Nephron (organoid): ENCODE measurements around the gene GAREM1.

ENCODE experiments used
- H3K27ac Mint-ChIP-seq, 3 experiments: 2 replicates each; pipeline ENCODE4 v1.8.0; 2020; ENCODE audit warnings: mixed read lengths in 3 of 3, mild to moderate bottlenecking in 2 of 3, moderate library complexity in 1 of 3
- H3K27me3 Mint-ChIP-seq: 2 replicates; pipeline ENCODE4 v1.8.0; 2021; ENCODE audit warnings: low read depth, mild to moderate bottlenecking, moderate library complexity, mixed read lengths
- H3K36me3 Mint-ChIP-seq: 2 replicates; pipeline ENCODE4 v1.8.0; 2020; ENCODE audit warnings: low read depth, mixed read lengths
- H3K4me1 Mint-ChIP-seq: 2 replicates; pipeline ENCODE4 v1.8.0; 2020; ENCODE audit warnings: mixed read lengths
- H3K4me3 Mint-ChIP-seq, 3 experiments: 2 replicates each; pipeline ENCODE4 v1.8.0; 2020; ENCODE audit warnings: mild to moderate bottlenecking in 3 of 3, mixed read lengths in 3 of 3, moderate library complexity in 2 of 3
- H3K9me3 Mint-ChIP-seq: 2 replicates; pipeline ENCODE4 v1.8.0; 2020; ENCODE audit warnings: mixed read lengths
- CTCF ChIP-seq, 3 experiments: fragments of 200-600 bp; sonication (generic); IDR thresholded peaks; one replicate each; pipeline ENCODE4 v1.5.0; 2021; ENCODE audit warnings: antibody characterized with exemption in 3 of 3; ENCODE audit not compliant: unreplicated experiment in 3 of 3

The GAREM1 gene

DNA sequence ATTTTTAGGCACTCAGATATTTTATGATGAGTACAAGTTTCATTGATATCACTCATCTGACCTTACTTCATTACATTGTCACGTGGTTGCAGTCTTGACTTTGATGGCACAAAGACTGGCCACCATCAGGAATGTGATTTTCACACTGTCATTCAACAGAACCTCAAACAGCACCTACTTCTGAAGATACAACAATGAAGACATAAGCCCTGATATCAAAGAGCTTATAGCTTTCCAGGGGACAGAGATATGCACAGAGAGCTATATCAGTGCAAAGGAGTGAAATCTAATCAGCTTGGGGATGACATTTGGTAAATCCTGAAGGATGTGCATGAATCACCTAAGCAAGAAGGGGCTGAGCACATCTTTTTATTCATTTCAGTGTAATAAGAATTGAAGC, 208.6 kb downstream of the GAREM1 start:
- no peak for TF ChIP-seq CTCF (IDR thresholded peaks at IDR 0.05; ENCODE audit: unreplicated experiment in 3 of 3)
- Mint-ChIP-seq H3K27ac (no peak overlapping the region), H3K4me1 (no peaks in the 10 kb centered on the region), H3K36me3 (no peaks in the 10 kb centered on the region), H3K4me3 (no peak overlapping the region), H3K27me3 (no peaks in the 10 kb centered on the region), H3K9me3 (no peaks in the 10 kb centered on the region)

DNA sequence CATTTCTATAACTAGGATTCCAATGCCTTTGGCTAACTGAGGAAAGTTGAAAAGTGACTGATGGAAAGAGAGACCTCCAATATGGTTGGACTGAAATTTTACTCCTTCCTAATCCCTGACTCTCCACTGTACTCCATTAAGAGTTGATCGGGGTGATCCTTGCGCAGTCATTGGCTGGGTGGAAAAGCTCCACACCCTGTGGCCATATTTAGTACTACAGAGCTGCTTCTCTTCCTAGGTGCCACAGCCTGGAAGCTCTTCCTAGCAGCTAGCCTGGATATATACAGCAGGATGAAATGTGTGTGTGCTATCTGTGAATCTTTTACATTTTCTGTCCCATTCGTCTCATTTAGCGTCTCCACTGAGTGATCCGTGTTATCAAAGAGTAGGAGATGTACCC, 209.7 kb downstream of the GAREM1 start:
- Mint-ChIP-seq H3K27ac (no peak overlapping the region), H3K9me3 (no peaks in the 10 kb centered on the region), H3K4me1 (no peaks in the 10 kb centered on the region), H3K27me3 (no peaks in the 10 kb centered on the region), H3K36me3 (no peaks in the 10 kb centered on the region), H3K4me3 (no peak overlapping the region)
- TF ChIP-seq CTCF (IDR thresholded peaks at IDR 0.05; ENCODE audit: unreplicated experiment in 3 of 3) = peak in 1 of 3 experiments; percentile 12

GRCh38 chr18:32259553-32259952, 211.1 kb downstream of the GAREM1 start:
- Mint-ChIP-seq H3K4me1 (no peaks in the 10 kb centered on the region), H3K4me3 (no peak overlapping the region), H3K27me3 (no peaks in the 10 kb centered on the region), H3K9me3 (no peaks in the 10 kb centered on the region), H3K36me3 (no peaks in the 10 kb centered on the region), H3K27ac (no peak overlapping the region)
- TF ChIP-seq CTCF (IDR thresholded peaks at IDR 0.05; ENCODE audit: unreplicated experiment in 3 of 3) = no peak

GRCh38 chr18:32258558-32259204, 212.0 kb downstream of the GAREM1 start:
- H3K36me3 Mint-ChIP-seq = no peaks in the 10 kb centered on the region
- H3K27ac Mint-ChIP-seq = no peak overlapping the region
- H3K9me3 Mint-ChIP-seq = no peaks in the 10 kb centered on the region
- no peaks in the 10 kb centered on the region for H3K4me1 Mint-ChIP-seq
- H3K4me3 Mint-ChIP-seq = no peak overlapping the region
- no peaks in the 10 kb centered on the region for H3K27me3 Mint-ChIP-seq
- no peak for TF ChIP-seq CTCF (IDR thresholded peaks at IDR 0.05; ENCODE audit: unreplicated experiment in 3 of 3)

GRCh38 chr18:32258148-32258547, 212.5 kb downstream of the GAREM1 start:
- TF ChIP-seq CTCF (IDR thresholded peaks at IDR 0.05; ENCODE audit: unreplicated experiment in 3 of 3) = no peak

GRCh38 chr18:32257084-32257785, 213.4 kb downstream of the GAREM1 start:
- H3K27ac Mint-ChIP-seq = no peak overlapping the region
- H3K4me3 Mint-ChIP-seq = no peak overlapping the region
- H3K27me3 Mint-ChIP-seq = no peaks in the 10 kb centered on the region
- H3K9me3 Mint-ChIP-seq = no peaks in the 10 kb centered on the region
- no peaks in the 10 kb centered on the region for H3K4me1 Mint-ChIP-seq
- no peak for TF ChIP-seq CTCF (IDR thresholded peaks at IDR 0.05; ENCODE audit: unreplicated experiment in 3 of 3)
- H3K36me3 Mint-ChIP-seq = no peaks in the 10 kb centered on the region

More at GRCh38 chr18:32258148-32258547, 212.5 kb downstream of the GAREM1 start:
- H3K4me1 Mint-ChIP-seq = no peaks in the 10 kb centered on the region
- no peaks in the 10 kb centered on the region for H3K9me3 Mint-ChIP-seq
- no peak overlapping the region for H3K4me3 Mint-ChIP-seq
- no peak overlapping the region for H3K27ac Mint-ChIP-seq
- H3K36me3 Mint-ChIP-seq = no peaks in the 10 kb centered on the region
- no peaks in the 10 kb centered on the region for H3K27me3 Mint-ChIP-seq
